Endothelial cell (in vitro differentiated cells): ENCODE measurements around the gene GLT8D2. TPM values are rescaled to one million over a fixed set of nuclear protein-coding genes. Genes with fewer than 3 reads are reported as not detected.

ENCODE experiments used
- DNase-seq: peaks from one replicate; pipeline ENCODE4 v3.0.0; 2021; ENCODE audit warnings: low spot score
- H3K27ac Mint-ChIP-seq: one replicate; pipeline ENCODE4 v1.8.0; 2021; ENCODE audit warnings: mixed read lengths, inconsistent platforms; ENCODE audit not compliant: unreplicated experiment
- H3K27me3 Mint-ChIP-seq: one replicate; pipeline ENCODE4 v1.8.0; 2021; ENCODE audit warnings: mild to moderate bottlenecking, moderate library complexity, mixed read lengths, inconsistent platforms; ENCODE audit not compliant: unreplicated experiment
- H3K36me3 Mint-ChIP-seq: one replicate; pipeline ENCODE4 v1.8.0; 2021; ENCODE audit warnings: mild to moderate bottlenecking, low read depth, mixed read lengths, inconsistent platforms; ENCODE audit not compliant: unreplicated experiment
- H3K4me1 Mint-ChIP-seq: one replicate; pipeline ENCODE4 v1.8.0; 2021; ENCODE audit warnings: mild to moderate bottlenecking, mixed read lengths, inconsistent platforms; ENCODE audit not compliant: unreplicated experiment
- H3K4me3 Mint-ChIP-seq: one replicate; pipeline ENCODE4 v1.8.0; 2021; ENCODE audit warnings: mild to moderate bottlenecking, mixed read lengths, inconsistent platforms; ENCODE audit not compliant: unreplicated experiment
- H3K9me3 Mint-ChIP-seq: one replicate; pipeline ENCODE4 v1.8.0; 2021; ENCODE audit warnings: mixed read lengths, inconsistent platforms; ENCODE audit not compliant: unreplicated experiment
- CTCF ChIP-seq: fragments of 200-600 bp; sonication (generic); IDR thresholded peaks from one replicate; pipeline ENCODE4 v1.5.0; 2021; ENCODE audit warnings: antibody characterized with exemption; ENCODE audit not compliant: unreplicated experiment
- long read RNA-seq: library from polyadenylated mRNA; unstranded; transcript quantifications from one replicate; pipeline ENCODE4 v2.0.0, GENCODE V29; 2020; ENCODE audit not compliant: unreplicated experiment
- total RNA-seq: library from RNA; stranded (reverse); fragmentation: NEBNext Ultra II Directional; extraction: Animal tissue kit (Norgen Biotek cat#: 25700); gene quantifications from one replicate; pipeline ENCODE4 v1.2.1, GENCODE V29; 2021; ENCODE audit not compliant: unreplicated experiment

GLT8D2 gene
- total RNA-seq, result 3.8 TPM
- long read RNA-seq, partial matches to known transcripts, result 0 of 2 reads
- long read RNA-seq, other reads (novel, unspliced or antisense), result 0 of 2 reads

GRCh38 chr12:104049903-104050356, at the start of gene GLT8D2:
TSS of gene GLT8D2 (minus strand) at chr12:104050187. CDS start at chr12:104019648, 30,539 bp downstream.
- Mint-ChIP-seq H3K36me3 (no peaks in the 10 kb centered on the region), H3K4me1 (peaks cover 9% of the 10 kb centered on the region), H3K9me3 (no peaks in the 10 kb centered on the region), H3K4me3 (peak within 1 kb of the TSS; percentile 88), H3K27ac (no peak within 1 kb of the TSS), H3K27me3 (peaks cover 1% of the 10 kb centered on the region)
- no peak for TF ChIP-seq CTCF
- DNase-seq, result peak; percentile 42

GRCh38 chr12:104097954-104098353, 48.0 kb upstream of the GLT8D2 start:
- H3K9me3 Mint-ChIP-seq, result no peaks in the 10 kb centered on the region
- TF ChIP-seq CTCF, result no peak
- peaks cover 21% of the 10 kb centered on the region for H3K36me3 Mint-ChIP-seq
- no peaks in the 10 kb centered on the region for H3K4me1 Mint-ChIP-seq
- no peak for DNase-seq
- H3K4me3 Mint-ChIP-seq, result no peak overlapping the region
- H3K27ac Mint-ChIP-seq, result no peak overlapping the region
- H3K27me3 Mint-ChIP-seq, result peaks cover 1% of the 10 kb centered on the region

- H3K27me3 Mint-ChIP-seq, result peaks cover 1% of the 10 kb centered on the region
- H3K36me3 Mint-ChIP-seq, result peaks cover 17% of the 10 kb centered on the region
- H3K4me1 Mint-ChIP-seq, result no peaks in the 10 kb centered on the region
- H3K9me3 Mint-ChIP-seq, result no peaks in the 10 kb centered on the region
- DNase-seq, result no peak
- no peak overlapping the region for H3K4me3 Mint-ChIP-seq
- no peak for TF ChIP-seq CTCF
- H3K27ac Mint-ChIP-seq, result no peak overlapping the region
Measured at GRCh38 chr12:104095289-104095688, 45.3 kb upstream of the GLT8D2 start.

GRCh38 chr12:104094284-104094683, 44.3 kb upstream of the GLT8D2 start:
- Mint-ChIP-seq H3K4me3 (no peak overlapping the region), H3K27me3 (peaks cover 1% of the 10 kb centered on the region), H3K4me1 (no peaks in the 10 kb centered on the region), H3K36me3 (peaks cover 22% of the 10 kb centered on the region), H3K9me3 (no peaks in the 10 kb centered on the region), H3K27ac (no peak overlapping the region)
- DNase-seq, result no peak
- no peak for TF ChIP-seq CTCF

- DNase-seq, result no peak
- no peak for TF ChIP-seq CTCF
- no peaks in the 10 kb centered on the region for H3K4me1 Mint-ChIP-seq
- no peaks in the 10 kb centered on the region for H3K27me3 Mint-ChIP-seq
- H3K27ac Mint-ChIP-seq, result no peak overlapping the region
- no peak overlapping the region for H3K4me3 Mint-ChIP-seq
- no peaks in the 10 kb centered on the region for H3K9me3 Mint-ChIP-seq
- H3K36me3 Mint-ChIP-seq, result peaks cover 5% of the 10 kb centered on the region
Measured at GRCh38 chr12:104091136-104091535, 41.1 kb upstream of the GLT8D2 start.
